ENCODE data around the gene UNC45B. TPM values are rescaled to one million over a fixed set of nuclear protein-coding genes. Genes with fewer than 3 reads are reported as not detected.
"Not testable (repeated sequence)": the region's sequence is repeated elsewhere in the genome, so short reads cannot be mapped to it uniquely, and the experiment has no call there.

Gene UNC45B
- total and polyA plus RNA-seq, 2 of the 13 experiments (the other 11 are each of a cell fraction or from before 2014, with no cell fraction given): 0.01 TPM; not detected in 1

DNA sequence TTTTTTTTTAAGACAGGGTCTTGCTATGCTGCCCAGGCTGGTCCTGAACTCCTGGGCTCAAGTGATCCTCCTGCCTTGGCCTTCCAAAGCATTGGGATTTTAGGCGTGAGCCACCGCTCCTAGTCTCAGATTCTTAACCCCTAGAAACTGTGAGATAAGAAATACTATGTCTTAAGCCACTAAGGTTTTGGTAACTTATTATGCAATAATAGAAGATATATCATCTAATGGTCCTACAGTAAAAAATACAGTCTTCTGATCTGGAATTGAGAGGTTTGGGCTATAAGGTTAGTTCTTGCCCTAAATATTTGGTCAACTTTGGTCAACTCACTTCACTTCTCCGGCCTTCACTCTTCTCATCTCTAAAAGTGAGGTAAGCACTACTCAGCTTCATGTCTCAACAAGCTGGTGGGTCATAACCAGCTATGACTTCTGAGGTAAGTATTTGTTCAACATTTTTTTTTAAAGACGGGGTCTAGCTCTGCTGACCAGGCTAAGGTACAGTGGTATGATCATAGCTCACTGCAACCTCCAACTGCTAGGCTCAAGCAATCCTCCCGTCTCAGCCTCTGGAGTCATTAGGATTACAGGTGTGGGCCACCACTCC, 42.7 kb upstream of the UNC45B start:
- no peak overlapping the region for H3K9ac ChIP-seq (ENCODE audit: insufficient read depth, low read depth, low read length)
- no peak overlapping the region for H3K27ac ChIP-seq (ENCODE audit: extremely low read length, insufficient read depth, low read length)
- no peak overlapping the region for H3K4me2 ChIP-seq (ENCODE audit: low read depth, low read length)
- TF ChIP-seq BORCS8-MEF2B (CRISPR knock-in tag; IDR thresholded peaks at IDR 0.05): no peak
- 0 out of 2 replicates have a peak, but pooled peaks have one; percentile 12 for TF ChIP-seq CEBPB (IDR thresholded peaks at IDR 0.05; ENCODE audit: borderline replicate concordance, low read depth, low read length)
- CTCF ChIA-PET (ENCODE audit: low intra/inter-chr PET ratio, low total read pairs): no interaction called here
- H2AFZ ChIP-seq (ENCODE audit: low read length): no peak overlapping the region
- peaks cover 4 to 34% of the 10 kb centered on the region in 2 experiments; a peak in 4 of 5 replicates for H3K36me3 ChIP-seq (replicated peaks in 1 of 2; ENCODE audit: control insufficient read depth in 1 of 2, insufficient read depth in 2 of 2, low read length in 2 of 2)
- 93% methylated on average over 5 of the region's 5 CpGs for WGBS (ENCODE audit: low lambda C conversion rate)
- intact Hi-C loops (cut with micrococcal nuclease; ENCODE audit: unreplicated experiment): no loop called here
- H3K9me3 ChIP-seq (ENCODE audit: low read length): no peaks in the 10 kb centered on the region
- POLR2A ChIA-PET: no interaction called here
- in situ Hi-C loops (cut with HindIII; ENCODE audit: extremely low pct_ligation_motif_present, low pct_unique_long_range_greater_than_20kb): loop anchor here (25.0 kb wide), 1 partner anchor 518 kb away; the partner anchor contains the start of gene TMEM132E
- ATAC-seq (no peak), DNase-seq (ENCODE audit: low spot score) (no peak), FAIRE-seq (no peak)
- no peak overlapping the region for H3K4me3 ChIP-seq (replicated peaks in 1 of 3; ENCODE audit: insufficient read depth in 1 of 3, low read depth in 2 of 3, low read length in 3 of 3)
- H3K79me2 ChIP-seq (ENCODE audit: insufficient read depth, low read length): no peaks in the 10 kb centered on the region
- H4K20me1 ChIP-seq (ENCODE audit: insufficient read depth, low read length): no peaks in the 10 kb centered on the region
- no TSS peak for BruUV-seq (replicated peaks)
- no peaks in the 10 kb centered on the region for H3K4me1 ChIP-seq (ENCODE audit: insufficient read depth, low read length)
- H3K27me3 ChIP-seq (ENCODE audit: control insufficient read depth in 1 of 2, insufficient read depth in 2 of 2, low read length in 2 of 2): no peaks in the 10 kb centered on the region

DNA sequence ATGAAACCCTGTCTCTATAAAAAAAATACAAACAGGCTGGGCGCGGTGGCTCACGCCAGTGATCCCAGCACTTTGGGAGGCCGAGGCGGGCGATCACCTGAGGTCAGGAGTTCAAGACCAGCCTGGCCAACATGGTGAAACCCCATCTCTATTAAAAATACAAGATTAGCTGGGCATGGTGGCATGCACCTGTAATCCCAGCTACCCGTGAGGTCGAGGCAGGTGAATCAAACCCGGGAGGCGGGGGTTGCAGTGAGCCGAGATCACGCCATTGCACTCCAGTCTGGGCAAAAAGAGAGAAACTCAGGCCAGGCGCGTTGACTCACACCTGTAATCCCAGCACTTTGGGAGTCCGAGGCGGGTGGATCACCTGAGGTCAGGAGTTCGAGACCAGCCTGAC, 36.8 kb upstream of the UNC45B start:
- H3K27ac ChIP-seq (ENCODE audit: extremely low read length, insufficient read depth, low read length); ATAC-seq; H3K4me2 ChIP-seq (ENCODE audit: low read depth, low read length); H3K36me3 ChIP-seq (replicated peaks in 1 of 2; ENCODE audit: control insufficient read depth in 1 of 2, insufficient read depth in 2 of 2, low read length in 2 of 2); CTCF ChIA-PET (ENCODE audit: low intra/inter-chr PET ratio, low total read pairs); H3K27me3 ChIP-seq (ENCODE audit: control insufficient read depth in 1 of 2, insufficient read depth in 2 of 2, low read length in 2 of 2); H3K4me1 ChIP-seq (ENCODE audit: insufficient read depth, low read length); intact Hi-C loops (cut with micrococcal nuclease; ENCODE audit: unreplicated experiment); DNase-seq (ENCODE audit: low spot score); BruUV-seq (replicated peaks); H3K79me2 ChIP-seq (ENCODE audit: insufficient read depth, low read length); H3K9ac ChIP-seq (ENCODE audit: insufficient read depth, low read depth, low read length); FAIRE-seq; H4K20me1 ChIP-seq (ENCODE audit: insufficient read depth, low read length); H2AFZ ChIP-seq (ENCODE audit: low read length); H3K4me3 ChIP-seq (replicated peaks in 1 of 3; ENCODE audit: insufficient read depth in 1 of 3, low read depth in 2 of 3, low read length in 3 of 3); H3K9me3 ChIP-seq (ENCODE audit: low read length): not testable (repeated sequence)
- POLR2A ChIA-PET: interaction anchor here (1.5 kb wide), 1 partner anchor 9 kb away, joined by 3 read pairs; the partner anchor contains the start of gene RAD51D
- in situ Hi-C loops (cut with HindIII; ENCODE audit: extremely low pct_ligation_motif_present, low pct_unique_long_range_greater_than_20kb): loop anchor here (25.0 kb wide), 1 partner anchor 523 kb away; the partner anchor contains the start of gene TMEM132E
- 98% methylated on average over 16 of the region's 17 CpGs for WGBS (ENCODE audit: low lambda C conversion rate)
